GM12872 (cell line): ENCODE results near the gene HOATZ.

ENCODE experiments used
- TF ChIP-seq, protein P1 (sequence below): IDR thresholded peaks from 3 replicates; pipeline ENCODE4 v1.5.1; 2011; ENCODE audit warnings: low read depth, mild to moderate bottlenecking, low read length, moderate library complexity; ENCODE audit not compliant: insufficient read depth

Gene HOATZ

GRCh38 chr11:111540114-111540936, 25.7 kb downstream of the HOATZ start, which contains the start of gene LAYN:
Gene LAYN, plus strand, starts transcription at chr11:111540720. Its CDS starts 124 bp downstream, at chr11:111540844.
- TF ChIP-seq, protein P1, sequence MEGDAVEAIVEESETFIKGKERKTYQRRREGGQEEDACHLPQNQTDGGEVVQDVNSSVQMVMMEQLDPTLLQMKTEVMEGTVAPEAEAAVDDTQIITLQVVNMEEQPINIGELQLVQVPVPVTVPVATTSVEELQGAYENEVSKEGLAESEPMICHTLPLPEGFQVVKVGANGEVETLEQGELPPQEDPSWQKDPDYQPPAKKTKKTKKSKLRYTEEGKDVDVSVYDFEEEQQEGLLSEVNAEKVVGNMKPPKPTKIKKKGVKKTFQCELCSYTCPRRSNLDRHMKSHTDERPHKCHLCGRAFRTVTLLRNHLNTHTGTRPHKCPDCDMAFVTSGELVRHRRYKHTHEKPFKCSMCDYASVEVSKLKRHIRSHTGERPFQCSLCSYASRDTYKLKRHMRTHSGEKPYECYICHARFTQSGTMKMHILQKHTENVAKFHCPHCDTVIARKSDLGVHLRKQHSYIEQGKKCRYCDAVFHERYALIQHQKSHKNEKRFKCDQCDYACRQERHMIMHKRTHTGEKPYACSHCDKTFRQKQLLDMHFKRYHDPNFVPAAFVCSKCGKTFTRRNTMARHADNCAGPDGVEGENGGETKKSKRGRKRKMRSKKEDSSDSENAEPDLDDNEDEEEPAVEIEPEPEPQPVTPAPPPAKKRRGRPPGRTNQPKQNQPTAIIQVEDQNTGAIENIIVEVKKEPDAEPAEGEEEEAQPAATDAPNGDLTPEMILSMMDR = no peak

- TF ChIP-seq, protein P1 = no peak
Measured at GRCh38 chr11:111540937-111541253, 26.3 kb downstream of the HOATZ start.

DNA sequence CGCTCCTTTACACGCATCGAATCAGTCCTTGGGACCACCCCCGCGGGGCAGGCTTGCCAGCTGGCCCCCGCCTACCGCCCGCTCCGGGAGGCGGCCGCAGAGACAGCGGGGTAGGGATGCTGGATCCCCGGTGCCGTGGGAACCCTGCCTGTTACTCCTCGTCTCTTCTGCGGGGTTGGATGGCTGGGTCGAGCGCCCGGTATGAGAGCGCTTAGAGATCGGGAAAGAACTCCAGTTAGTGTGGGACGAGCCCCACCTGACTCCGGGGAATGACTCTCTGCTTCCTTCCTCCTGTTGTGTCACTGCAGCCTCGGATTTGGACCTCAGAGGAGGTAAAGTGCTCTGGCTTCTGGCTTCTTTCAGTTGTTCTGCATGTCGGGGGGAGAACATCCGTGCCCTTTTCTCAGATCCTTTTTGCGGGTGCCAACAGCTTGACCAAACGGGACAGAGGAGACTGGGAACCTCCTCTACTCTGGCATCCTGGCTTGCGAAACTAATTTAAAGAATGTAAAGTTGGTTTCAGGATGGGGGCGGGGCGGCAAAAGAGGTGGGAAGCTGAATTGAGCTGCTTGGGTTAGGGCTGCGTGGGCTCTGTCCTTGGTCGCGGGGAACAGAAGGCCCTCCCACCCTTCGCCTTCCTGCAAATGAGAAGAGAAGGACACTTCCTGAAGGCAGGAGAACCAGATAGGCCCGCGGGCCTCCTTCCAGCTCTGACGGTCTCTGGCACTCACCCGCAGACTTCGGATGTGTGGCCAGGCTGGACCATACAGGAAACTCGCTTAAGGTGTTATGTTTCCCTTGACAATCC, 26.9 kb downstream of the HOATZ start:
- TF ChIP-seq, protein P1 = no peak

- TF ChIP-seq, protein P1 = no peak
Measured at GRCh38 chr11:111542606-111543275, 28.2 kb downstream of the HOATZ start.

DNA sequence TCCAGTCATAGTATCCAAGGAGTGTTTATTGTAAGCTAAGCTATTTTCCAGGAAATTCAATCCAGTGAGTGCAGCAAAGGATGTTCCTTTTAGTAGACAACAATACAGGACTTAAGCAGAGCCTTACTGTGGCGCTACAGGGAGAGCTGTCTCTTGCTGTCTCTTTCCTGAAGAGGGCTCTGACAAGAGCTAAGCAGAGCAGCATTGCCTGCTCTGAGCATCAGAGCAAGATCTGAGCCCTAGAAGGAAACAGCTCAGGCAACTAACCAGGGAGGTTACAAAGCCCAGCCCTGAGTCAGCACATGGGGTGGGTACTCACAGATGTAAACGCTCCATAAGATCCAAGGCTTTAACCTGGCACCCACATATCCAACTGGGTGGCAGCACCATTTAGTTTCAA, 33.9 kb downstream of the HOATZ start:
- TF ChIP-seq, protein P1 = no peak

DNA sequence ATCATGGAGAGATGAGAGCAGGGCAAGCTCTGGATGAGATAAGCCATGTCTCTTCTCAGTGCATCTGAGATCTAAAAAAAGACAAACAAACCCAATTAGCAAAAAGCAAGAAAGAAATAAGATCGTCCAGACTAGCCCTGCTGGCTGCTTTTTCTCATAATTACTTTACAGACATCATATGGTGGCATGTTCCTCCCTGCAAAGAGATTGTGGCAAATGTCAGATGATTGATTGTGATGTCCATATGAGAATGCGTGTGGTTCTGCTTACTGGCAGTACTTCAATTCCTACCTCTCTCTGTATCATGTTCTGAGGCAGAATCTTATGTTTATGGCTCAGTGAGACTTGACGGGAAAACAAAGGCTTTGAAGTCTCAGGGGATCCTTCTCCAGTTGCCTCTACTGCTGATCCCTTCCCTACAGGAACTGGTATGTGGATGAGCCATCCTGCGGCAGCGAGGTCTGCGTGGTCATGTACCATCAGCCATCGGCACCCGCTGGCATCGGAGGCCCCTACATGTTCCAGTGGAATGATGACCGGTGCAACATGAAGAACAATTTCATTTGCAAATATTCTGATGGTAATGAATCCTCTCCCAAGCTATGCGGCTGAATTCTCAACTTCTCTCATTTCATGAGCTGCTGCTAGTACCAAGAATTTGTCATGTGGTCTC, 34.8 kb downstream of the HOATZ start:
- TF ChIP-seq, protein P1 = no peak

- TF ChIP-seq, protein P1 = no peak
Measured at GRCh38 chr11:111549869-111550203, 35.3 kb downstream of the HOATZ start.
